Stimulated activated CD4-positive, alpha-beta T cell treated with anti-CD3 and anti-CD28 coated beads, Interleukin-1b, Interleukin-23, amount 100 ng/mL, for 48 hours (primary cell): ENCODE results near the gene TSPAN12.
"Not testable (repeated sequence)": the region's sequence is repeated elsewhere in the genome, so short reads cannot be mapped to it uniquely, and the experiment has no call there.

Experiments
- DNase-seq: peaks from one replicate; pipeline ENCODE4 v3.0.0-alpha.2; 2020

Gene TSPAN12

DNA sequence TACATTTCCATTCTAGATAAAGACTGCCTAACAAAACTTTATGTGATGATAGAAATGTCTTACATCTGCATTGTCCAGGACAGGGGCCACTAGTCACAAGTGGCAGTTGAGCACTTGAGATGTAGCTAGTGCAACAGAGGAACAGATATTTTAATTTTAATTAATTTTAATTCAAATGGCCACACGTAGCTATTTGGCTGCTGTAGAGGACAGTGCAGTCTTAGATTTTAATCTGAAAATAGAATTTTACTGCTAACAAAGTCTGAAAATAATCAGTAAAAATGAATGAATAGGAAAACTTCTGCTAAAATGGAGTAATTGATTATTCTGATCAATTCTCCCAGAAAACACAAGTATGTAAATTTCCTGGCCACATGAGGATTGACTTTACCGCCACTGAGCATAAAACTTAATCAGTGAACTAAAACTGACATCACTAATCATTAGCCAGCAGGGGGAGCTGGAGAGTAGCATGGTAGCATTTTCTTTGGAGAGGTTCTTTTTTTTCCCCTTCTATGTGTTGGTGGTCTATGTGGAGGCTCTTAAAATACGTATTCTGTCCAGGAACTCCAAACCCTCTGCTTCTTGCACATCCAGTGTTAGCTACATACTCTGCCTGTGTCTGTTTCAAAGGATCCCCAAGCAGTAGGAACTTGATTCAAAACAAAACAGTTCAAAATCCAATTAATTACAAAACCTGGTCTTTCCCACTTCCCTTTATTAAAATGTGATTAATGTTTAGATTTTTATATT is 52.1 kb downstream of the TSPAN12 start:
- peak; percentile 24 for DNase-seq

DNA sequence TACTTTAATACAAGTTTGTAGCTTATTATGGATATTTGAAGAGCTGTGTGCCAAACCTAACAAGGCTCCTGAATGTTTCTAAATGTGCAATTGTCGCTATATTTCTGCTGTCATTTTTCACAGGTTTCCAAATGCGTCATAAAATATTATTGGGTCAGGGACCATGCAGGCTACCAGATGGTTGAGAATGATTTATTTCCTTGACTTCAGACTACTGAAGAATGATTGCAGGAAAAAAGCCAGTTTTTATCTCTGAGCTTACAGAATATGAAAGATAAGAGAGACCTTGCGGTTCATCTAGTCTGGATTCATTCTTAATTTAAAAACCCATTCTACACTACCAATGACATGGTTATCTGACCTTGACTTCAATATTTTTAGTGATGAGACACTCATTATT is 55.2 kb downstream of the TSPAN12 start:
- no peak for DNase-seq

DNA sequence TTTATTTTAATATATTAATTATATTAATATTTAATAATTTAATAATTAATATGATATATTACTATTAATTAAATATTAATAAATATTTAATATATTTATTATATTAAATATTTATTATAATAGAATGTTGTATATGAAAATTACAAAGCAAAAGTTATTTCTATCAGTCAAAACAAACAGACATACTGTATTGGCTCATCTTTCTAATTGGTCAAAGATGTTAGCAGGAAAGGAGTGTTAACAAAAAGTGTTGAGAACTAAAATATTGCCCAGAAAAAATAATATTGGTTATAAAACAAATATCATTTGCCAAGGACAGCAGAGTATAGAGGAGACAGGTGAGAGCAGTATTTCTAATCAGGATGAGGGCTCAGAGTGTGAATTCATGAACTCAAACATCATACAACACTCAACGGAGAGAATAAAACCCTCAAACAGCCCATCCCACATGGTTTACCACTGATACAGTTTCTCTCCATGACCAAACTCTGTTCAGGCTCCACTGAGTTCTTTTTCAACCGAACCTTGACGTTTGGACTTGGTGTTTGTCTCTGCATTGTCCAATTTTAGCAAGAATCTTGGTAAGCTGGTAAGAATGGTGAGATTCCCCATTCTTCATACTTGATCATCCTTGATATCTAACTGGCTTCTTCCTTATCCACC is 58.0 kb downstream of the TSPAN12 start:
- DNase-seq = no peak

DNA sequence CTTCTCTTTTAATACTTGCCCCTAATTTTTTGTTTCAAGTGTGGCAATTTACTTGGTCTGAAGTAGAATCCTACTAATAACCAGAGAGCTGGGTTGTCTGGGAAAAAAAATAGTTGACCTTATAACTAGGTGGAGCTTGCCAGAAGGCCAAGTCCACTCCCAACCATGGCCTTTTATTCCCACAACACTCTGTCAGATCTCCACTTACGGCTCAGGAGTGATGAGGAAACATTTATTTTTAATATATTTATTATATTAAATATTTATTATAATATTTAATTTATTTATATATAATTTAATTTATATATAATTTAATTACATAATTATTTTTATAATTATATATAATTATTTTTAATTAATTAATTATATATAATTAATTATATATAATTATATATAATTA is 58.8 kb downstream of the TSPAN12 start:
- DNase-seq = no peak

DNA sequence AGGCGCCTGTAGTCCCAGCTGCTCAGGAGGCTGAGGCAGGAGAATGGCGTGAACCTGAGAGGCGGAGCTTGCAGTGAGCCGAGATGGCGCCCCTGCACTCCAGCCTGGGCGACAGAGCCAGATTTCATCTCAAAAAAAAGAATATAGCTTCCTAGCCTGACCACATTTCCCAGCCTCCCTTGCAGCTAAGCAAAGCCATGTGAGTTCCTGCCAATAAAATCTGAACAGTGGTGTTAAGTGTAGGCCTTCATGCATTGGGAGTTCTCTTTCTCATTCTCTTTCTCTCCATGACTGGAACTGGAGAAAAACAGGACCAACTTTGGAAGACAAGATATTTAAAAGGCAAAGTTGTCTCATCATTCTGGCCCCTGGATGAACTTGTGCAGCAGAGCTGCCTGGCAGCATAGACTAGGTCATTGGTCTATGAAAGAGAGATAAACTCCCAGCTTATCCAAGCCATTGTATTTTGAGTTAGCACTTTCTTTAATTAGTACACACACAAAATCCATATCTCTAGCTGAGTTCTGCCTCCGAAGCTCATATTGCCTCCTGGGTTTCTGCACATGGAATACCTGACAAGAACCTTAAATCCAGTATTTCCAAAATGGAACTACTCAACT is 60.8 kb downstream of the TSPAN12 start:
- DNase-seq = no peak

DNA sequence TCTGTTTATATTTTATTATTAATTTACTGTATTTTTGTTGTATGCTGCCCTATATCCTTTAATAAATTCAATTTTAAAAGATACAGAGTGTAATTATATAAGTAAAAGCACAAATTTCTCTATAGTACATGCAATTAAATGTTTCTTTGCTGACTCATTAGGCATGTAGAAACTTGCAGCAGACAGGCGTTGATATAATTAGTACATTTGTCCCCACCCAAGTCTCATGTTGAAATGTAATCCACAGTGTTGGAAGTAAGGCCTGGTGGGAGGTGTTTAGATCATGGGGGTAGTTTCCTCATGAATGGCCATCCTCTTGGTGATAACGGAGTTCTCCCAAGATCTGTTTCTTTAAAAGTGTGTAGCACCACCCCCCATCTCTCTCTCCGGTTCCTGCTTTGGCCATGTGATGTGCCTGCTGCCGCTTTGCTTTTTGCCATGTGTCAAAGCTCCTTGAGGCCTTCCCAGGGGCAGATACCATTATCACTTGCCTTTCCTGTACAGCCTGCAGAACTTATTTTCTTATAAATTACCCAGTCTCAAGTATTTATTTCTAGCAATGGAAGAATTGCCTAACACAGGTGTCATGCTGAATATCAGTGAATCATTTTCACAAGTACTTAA is 63.7 kb downstream of the TSPAN12 start:
- no peak for DNase-seq

DNA sequence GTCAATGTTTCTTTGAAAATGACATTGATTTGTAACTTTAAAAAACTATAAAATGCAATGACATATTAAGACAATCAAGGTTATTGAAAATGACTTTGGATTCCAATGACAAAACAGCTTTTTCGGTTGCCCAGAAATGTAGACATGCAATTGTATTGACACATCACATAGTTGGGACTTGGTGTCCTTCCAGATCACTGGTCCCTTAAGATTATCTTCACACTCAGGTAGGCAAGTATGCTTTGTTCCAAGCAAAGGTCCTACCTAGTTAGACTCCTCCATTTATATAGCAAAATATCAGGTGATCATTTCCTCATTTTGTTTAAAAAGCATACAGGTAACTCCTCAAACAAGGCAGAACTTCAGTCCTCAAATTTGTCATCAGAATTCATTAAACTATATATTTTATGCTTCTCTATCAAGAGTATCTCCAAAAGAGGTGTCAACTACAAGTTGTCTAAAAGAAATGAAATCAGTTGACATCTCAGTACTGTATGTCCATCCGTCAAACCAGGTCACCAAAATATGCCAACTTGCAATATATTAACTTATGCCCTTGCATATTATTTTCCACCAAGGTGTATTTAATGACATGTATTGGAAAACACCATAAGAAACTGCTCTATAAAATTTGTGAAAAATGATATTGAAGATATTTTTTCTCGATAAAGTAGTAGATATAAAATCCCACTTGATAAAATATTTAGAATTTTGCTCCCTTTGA is 64.6 kb downstream of the TSPAN12 start:
- no peak for DNase-seq

DNA sequence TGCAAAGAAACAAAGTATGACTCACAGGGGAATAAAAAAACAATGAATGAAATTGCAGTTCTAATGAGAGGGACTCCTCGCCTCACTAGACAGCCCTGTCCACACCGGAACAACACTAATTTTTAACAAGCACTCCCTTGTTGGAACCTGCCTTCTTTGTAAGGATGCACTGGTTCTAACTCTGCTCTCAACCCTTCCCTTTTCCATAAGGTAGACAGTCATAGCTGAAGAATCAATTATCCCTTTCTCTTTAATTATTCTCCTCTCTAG is 65.1 kb downstream of the TSPAN12 start:
- DNase-seq = no peak

DNA sequence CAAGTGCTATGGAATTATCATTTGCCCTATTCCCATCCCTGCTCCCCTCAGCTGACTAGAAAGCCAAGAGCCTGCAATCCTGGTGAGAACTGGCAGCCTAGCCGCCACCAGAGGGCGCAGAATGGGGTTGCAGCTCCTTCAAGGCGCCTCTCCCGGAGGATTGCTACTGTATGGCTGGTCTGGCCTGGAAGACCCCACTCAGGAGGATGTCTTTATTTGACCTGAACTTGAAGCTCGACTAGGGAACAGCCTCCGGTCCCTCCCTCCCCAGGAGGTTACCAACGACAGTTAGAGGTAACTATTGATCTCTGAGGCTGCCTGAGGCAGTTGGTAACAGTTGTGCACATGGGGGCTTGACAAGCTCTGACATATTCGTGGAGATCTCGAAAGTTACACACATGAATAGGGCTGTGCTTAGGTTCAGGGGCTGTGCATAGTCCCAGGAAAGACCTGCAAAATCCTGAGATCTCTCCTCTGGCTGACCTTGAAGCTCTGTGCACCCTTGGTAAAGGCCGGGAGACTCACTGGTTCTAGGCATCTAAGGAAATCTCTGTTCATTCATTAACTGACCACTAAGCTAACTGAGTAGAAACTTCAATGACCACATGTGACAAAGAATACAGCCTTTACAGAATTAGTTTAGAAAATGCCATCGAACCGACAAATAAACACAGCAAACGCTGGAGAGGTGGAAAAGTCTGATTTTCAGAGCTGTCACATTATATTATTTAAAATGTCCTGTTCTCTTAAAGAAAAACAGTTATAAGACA is 65.7 kb downstream of the TSPAN12 start:
- peak; percentile 44 for DNase-seq

DNA sequence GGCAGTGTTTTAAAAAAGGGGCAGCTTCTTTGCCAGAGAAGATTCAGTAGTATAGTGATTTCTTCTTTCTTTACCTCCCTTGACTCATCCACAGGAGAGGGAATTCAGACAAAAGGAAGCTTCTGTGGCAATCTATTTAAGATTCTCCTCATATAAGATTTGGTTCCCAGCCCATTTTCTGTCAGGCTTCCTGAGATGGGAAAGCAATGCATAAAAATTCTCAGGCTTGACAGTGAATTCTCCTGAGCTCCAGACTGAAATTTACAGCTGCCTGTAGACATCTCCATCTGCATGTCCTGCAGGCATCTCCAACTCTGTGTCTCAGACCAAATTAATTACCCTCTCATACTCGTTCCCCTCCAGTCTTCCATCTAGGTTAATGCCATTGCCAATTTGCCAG is 72.8 kb downstream of the TSPAN12 start:
- DNase-seq = no peak

DNA sequence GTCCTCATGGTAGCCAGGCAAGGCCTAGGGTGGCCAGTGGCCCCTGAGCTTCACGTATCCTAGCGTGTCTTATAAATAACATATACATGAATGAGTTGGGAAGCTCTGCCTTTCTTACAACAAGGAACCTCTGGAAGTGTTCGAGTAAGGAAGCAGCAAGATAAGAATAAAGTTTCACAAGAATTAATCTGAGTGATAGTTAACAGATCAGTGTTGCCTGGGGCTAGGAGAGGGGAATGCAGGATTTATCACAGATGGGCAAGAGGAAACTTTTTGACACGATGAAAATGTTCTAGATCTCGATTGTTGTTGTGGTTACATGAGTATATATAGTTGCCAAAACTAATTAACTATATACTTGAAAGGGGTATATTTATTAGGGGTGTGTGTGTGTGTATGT is 74.2 kb downstream of the TSPAN12 start:
- DNase-seq = no peak

DNA sequence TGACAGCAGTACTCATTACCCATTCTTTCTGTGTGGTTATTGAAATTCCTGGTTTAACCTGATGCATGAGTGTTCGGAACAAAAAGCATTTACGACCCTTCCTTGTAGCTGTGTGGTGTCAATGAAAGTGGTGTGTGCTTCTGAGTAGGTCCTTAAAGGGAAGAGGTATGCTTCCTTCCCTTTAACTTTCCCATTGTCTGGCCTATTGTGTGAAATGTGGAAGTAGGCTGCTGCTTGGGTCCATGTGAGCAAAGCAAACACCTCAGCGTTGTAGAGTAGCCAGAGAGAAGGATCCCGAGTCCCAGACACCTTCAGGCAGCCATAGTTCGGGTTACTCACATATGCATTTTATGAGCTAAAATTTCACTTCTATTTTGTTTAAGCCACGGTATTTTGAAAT is 74.7 kb downstream of the TSPAN12 start:
- DNase-seq = no peak

DNA sequence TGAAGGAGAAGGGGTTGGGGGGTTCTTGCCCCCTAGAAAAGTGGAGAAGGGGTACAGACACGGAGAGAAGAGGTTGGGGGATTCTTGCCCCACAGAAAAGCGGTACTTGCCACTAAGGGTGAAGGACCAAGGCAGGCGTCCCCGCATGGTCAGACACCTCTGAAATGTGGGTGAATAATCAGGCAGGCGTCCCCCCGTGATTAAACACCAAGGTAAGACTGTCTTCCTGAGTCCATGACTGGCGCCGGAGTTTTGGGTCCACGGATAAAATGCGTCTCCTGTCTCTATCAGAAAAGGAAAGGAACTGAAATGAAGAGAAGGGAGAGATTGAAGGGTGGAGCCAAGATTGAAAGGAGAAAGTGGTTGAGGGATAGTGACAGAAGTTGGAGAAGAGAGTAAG is 76.0 kb downstream of the TSPAN12 start:
- DNase-seq = not testable (repeated sequence)

DNA sequence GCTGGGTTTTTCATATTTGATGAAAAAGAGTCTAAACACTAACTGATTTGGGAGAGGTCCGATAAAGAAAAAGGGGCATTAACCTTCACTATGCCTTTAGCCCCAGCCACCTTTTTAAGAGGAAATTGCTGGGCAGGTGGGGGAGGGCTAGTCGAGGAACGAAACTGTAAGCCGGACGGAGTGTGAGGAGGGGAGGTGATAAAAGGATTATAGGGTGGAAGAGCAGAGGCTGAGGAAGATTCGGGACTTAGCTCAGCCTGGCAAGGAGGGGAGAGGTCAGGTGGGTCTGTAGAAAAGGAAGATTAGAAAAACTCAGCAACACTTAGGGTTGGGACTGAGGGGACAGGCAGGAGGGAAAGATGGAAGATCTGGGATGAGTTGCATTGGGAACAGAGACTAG is 77.0 kb downstream of the TSPAN12 start:
- no peak for DNase-seq

DNA sequence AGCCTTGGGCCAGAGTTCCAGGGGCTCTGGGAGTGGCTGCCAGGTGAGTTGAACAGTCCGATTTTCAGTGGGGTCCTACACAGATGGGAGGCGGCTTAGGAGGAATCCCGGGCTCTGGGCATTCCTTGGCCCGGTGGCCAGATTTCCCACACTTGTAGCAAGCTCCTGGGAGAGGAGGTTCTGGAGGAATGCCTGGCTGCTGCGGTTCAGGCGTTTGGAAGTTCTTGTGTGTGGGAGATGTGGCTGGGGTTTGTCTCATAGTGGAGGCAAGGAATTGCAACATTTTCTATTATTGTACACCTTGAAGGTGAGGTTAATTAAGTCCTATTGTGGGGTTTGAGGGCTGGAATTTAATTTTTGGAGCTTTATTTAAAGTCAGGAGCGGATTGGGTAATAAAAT is 77.5 kb downstream of the TSPAN12 start:
- not testable (repeated sequence) for DNase-seq

DNA sequence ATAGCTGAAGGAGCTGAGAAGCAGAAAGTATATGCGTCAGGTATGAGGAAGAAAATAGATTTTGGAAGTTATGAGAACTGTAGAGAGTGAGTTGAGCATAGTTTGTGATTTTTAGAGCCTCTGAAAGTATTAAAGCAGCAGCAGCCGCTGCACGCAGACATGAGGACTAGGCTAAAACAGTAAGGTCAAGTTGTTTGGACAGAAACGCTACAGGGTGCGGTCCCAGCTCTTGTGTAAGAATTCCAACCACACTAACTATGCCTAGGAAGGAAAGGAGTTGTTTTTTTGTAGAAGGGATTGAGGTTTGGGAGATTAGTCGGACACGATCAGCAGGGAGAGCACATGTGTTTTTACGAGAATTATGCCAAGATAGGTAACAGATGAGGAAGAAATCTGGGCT is 78.9 kb downstream of the TSPAN12 start:
- DNase-seq = not testable (repeated sequence)

DNA sequence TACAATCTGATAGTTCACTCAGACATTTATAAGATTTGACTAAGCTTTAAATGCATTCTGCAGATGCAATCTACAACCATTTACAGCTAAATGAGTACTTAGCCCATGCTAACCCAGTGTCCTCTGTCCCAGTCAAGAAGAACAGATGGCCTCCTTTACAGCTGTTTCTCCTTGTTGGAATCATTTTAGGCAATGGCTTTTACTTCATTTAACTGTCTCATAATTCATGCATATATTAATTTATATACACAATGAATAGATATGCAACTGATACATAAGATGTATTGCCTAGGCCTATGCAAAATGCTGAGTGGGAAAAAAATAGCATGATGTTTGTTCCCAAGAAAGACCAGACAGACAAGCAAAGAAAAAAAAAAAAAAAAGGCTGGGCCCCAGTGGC is 82.2 kb downstream of the TSPAN12 start:
- no peak for DNase-seq

DNA sequence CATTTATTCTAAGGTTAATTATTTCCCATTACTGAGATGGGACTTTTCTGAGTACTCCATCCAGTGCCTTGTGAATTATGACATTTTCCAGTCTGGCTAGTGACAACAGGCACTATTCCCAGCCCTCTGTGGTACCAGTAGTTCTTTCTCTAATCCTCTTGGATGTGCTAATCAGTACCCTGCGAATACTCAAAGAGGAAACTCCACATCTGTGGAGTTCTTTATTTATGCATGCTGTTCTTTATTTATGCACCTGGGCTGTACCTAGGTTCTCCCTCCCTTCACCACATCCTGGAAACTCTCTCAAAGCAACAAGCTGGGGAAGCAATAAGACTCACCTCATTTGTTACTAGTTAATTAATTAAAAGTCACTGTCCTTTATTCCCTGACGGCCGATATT is 83.5 kb downstream of the TSPAN12 start:
- no peak for DNase-seq

DNA sequence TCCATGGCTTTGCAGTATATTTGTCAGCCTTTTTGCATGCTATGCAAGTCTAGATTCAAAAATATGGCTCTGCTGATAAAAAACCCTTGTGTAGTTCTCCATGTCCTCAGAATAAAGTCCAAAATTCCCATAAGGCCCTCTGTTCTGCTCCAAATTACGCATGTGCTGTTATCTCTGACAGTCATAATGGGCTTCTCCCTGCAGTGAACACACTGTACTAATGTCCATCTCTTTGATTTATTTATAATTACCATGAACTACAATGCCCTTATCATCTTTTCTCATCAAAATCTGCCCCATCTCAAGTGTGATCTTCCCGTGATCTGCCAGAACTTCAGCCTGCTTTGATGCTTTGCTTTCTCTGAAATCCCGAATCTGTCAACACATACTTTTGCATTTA is 87.7 kb downstream of the TSPAN12 start:
- no peak for DNase-seq

DNA sequence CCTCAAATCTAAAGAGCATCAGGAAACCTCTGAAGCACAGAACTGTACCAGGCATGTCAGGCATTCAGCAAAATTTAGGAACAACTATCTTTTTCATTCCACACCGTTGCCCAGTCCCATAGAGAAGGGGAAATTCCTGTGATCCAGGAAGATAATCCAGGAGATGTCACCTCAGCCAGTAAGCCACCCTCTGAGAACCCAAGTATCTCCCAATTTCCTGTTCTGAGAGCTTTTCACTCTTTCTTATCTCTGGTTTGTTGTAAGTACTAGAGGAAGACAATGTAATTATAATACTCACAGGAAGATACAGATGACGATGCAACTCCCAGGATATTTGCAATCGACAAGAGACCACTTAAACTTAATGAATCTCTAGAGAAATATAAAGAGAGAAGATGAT is 97.1 kb downstream of the TSPAN12 start:
- no peak for DNase-seq

DNA sequence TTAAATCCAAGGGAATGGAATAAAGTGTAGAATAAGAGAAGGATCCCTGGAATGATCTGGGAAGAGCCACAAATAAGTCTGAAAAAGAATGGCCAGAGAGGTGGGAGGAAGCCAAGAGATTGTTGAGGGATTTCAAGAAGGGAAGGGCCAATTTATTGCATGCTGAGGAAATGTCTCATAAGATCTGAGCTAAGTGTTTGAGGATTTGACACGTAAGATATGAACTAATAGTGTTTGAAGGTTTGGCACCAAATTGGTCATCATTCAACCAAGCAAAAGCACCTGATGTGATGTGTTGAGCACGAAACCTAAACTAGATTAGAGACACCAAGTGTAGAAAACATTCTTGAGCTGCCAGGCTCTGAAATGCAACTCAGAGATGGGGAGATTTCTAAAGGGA is 97.9 kb downstream of the TSPAN12 start:
- no peak for DNase-seq

DNA sequence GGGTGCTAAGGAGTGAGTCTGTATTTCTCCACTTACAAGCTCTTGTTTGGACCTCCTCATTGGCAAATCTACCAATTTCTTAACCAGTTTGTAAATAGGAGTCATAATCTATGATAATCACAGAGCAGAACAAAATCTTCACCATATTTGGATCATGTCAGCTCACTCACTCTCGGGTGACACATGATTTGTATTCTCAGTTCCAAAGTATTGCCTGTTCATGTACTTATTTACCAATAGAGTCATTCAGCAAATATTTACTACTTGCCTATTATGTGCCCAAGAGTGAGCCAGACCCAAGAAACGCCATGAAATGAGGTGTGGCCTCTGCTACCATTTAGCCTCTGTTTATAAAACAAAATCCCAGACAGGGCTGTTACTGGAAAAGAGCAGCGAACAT is 114.8 kb downstream of the TSPAN12 start:
- no peak for DNase-seq

DNA sequence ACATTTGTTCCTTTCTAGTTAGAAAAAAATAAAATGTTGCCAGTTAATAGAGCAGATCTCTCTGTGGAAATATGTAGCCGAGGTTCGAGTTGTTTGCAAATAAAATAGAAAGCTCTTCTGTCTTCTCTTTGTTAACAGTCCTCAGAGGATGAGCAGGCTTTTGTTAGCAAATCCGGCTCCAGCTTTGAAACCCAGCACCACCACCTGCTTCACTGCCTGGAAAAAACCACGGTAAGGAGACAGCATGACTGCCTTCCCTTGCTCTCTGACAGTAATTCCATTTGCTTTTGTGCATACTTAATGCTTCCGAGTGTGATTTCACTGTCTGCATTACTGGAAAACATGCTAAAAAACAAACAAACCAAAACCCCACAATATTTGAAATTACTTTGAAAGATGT is 115.6 kb downstream of the TSPAN12 start:
- no peak for DNase-seq
